ENCODE measurements around the gene PDAP1.
"Not testable (repeated sequence)": the region's sequence is repeated elsewhere in the genome, so short reads cannot be mapped to it uniquely, and the experiment has no call there.

The PDAP1 gene

DNA sequence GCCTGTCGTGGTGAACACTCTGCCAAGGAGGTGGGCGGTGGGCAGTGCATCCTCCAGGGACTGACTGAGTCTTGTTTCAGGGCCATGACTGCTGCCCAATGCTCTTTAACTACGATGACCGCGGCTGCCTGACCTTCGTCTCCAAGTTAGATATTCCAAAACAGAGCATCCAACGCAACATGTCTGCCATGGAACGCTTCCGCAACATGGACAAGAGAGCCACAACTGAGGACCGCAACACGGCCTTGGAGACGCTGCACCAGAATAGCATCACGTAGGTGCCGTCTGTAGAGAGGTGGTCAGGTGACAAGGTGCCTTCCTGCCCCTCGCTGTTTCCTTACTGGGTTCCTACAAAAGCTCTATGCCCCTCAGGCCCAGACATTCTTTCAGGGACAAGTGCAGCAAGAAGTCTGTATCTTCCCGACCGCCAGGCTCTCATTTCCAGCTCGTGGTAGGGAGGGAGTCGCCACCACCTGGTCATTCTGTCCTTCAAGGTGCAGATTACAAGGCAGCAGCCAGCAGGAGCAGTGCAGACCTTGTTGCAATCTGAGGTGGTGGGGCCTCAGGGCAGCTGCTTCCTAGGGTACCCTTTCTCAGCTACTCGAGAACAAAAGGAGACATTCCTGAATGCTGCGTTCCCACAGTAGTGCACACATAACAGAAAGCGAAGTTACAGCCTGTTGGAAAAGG lies 48.8 kb downstream of the PDAP1 start:
- FAIRE-seq (no peak), DNase-seq (ENCODE audit: extremely low spot score, insufficient read length, low read depth) (no peak)

DNA sequence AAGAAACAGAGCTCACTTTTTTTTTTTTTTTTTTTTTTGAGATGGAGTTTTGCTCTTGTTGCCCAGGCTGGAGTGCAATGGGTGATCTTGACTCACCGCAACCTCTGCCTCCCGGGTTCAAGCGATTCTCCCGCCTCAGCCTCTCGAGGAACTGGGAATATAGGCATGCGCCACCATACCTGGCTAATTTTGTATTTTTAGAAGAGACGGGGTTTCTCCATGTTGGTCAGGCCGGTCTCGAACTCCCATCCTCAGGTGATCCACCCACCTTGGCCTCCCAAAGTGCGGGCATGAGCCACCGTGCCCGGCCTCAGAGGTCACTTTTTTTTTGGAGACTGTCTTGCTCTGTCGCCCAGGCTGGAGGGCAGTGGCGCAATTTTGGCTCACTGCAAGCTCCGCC lies 49.9 kb downstream of the PDAP1 start:
- DNase-seq (ENCODE audit: extremely low spot score, insufficient read length, low read depth); FAIRE-seq: not testable (repeated sequence)

DNA sequence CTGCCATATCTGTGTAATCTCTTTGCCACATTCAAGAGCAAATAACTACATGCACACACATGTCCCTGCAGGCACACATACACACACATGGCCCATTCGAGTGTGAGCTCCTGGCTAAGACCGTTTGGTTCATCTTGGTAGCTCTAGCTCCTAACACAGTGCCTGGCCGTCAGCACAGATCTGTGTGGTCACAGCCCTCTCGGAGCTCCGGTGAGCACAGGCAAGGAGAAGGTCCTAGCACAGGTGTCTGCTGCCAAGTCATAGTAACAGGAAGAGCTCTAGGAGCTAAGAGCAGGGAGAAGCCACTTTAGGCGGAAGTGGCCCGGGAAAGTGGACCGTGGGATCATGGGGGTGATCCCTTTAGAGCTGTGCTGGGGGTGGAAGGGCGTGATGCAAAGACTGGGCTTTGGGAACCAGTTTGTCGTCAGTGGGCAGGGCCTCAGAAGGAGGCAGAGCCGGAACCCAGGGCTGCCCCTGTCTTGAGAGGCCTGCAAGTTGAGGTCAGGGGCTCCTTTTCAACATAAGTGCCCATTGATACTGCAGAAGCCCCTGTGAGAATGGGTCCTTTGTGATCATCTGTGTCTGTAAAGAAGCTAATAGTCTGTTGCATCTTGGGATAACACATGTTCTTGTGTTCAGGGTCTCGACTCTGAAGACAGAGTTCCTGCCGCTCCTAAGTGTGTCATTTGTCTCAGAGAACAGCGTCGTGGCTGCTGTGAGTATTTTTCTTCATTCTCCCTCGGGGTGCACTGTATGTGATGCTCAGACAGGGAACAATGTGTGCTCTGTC lies 50.5 kb downstream of the PDAP1 start:
- FAIRE-seq = no peak
- no peak for DNase-seq (ENCODE audit: extremely low spot score, insufficient read length, low read depth)

DNA sequence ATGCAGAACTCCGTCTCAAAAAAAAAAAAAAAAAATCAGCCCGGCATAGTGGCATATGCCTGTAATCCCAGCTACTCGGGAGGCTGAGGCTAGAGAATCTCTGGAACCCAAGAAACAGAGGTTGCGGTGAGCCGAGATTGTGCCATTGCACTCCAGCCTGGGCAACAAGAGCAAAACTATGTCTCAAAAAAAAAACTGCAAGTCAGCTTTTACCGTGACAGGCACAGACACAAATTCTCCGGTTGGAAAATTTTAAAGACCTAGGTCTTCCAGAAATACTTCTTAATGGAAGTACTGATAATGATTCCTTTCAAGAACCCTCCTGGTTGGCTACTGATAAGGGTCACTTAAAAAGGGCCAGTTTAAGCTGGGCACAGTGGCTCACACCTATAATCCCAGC lies 53.3 kb downstream of the PDAP1 start:
- FAIRE-seq = no peak
- no peak for DNase-seq (ENCODE audit: extremely low spot score, insufficient read length, low read depth)

DNA sequence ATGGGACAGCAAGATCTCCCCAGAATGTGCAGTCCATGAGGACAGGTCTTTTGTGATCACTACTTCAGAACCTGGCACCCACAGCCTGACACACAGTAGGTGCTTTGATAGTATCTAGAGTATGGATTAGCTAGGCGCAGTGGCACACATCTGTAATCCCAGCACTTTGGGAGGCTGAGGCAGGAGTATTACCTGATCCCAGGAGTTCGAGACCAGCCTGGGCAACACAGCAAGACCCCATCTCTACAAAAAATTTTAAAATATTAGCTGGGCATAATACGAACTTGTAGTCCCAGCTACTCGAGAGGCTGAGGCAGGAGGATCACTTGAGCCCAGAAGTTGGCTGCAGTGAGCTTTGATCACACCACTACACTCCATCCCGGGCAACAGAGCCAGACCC lies 56.1 kb downstream of the PDAP1 start:
- no peak for FAIRE-seq

DNA sequence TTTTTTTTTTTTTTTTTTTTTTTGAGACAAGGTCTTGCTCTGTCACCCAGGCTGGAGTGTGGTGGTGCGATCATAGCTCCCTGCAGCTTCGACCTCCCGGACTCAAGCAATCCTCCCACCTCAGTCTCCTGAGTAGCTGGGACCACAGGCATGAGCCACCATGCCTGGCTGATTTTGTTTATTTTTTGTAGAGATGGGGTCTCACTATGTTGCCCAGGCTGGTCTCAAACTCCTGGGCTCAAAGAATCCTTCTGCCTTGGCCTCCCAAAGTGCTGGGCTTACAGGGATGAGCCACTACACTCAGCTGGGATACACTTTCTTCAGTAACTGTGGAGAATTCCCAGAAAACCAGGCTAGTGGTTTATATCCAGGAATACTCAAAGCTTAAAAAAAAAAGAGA lies 57.8 kb downstream of the PDAP1 start:
- DNase-seq (ENCODE audit: extremely low spot score, insufficient read length, low read depth); FAIRE-seq: not testable (repeated sequence)

More for the DNA sequence above, 56.1 kb downstream of the PDAP1 start:
- DNase-seq (ENCODE audit: extremely low spot score, insufficient read length, low read depth) = no peak

Data from GM18507 (cell line).